Measurements from ENCODE around the gene ATF2. TPM values are rescaled to one million over a fixed set of nuclear protein-coding genes. Genes with fewer than 3 reads are reported as not detected.
"Not testable (repeated sequence)": the region's sequence is repeated elsewhere in the genome, so short reads cannot be mapped to it uniquely, and the experiment has no call there.

The ATF2 gene
- total RNA-seq, 2 experiments from 2014 or later: 57.9 to 62.1 TPM

GRCh38 chr2:175111200-175111657, 56.8 kb downstream of the ATF2 start:
- Mint-ChIP-seq H3K9me3 (no peaks in the 10 kb centered on the region), H3K36me3 (ENCODE audit: low read depth) (peaks cover 43% of the 10 kb centered on the region), H3K27ac (peak overlapping the region; percentile 9), H3K4me3 (no peak overlapping the region), H3K27me3 (no peaks in the 10 kb centered on the region), H3K4me1 (peaks cover 4% of the 10 kb centered on the region)
- ChIA-PET CTCF (no interaction called here), POLR2A (interaction anchor here (0.7 kb wide), 1 partner anchor 1670 kb away, joined by 3 read pairs; no protein-coding TSS in a partner anchor)
- DNase-seq: no peak

DNA sequence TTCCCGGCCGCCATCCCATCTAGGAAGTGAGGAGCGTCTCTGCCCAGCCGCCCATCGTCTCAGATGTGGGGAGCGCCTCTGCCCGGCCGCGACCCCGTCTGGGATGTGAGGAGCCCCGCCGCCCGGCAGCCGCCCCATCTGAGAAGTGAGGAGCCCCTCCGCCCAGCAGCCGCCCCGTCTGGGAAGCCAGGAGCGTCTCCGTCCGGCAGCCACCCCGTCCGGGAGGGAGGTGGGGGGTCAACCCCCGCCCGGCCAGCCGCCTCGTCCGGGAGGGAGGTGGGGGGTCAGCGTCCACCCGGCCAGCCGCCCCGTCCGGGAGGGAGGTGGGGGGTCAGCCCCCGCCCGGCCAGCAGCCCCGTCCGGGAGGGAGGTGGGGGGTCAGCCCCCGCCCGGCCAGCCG, 59.9 kb downstream of the ATF2 start:
- H3K9me3 Mint-ChIP-seq, H3K27ac Mint-ChIP-seq, CTCF ChIA-PET, POLR2A ChIA-PET, H3K4me3 Mint-ChIP-seq, H3K27me3 Mint-ChIP-seq, DNase-seq, H3K4me1 Mint-ChIP-seq: not testable (repeated sequence)
- H3K36me3 Mint-ChIP-seq (ENCODE audit: low read depth): peaks cover 41% of the 10 kb centered on the region

GRCh38 chr2:175107146-175107545, 60.9 kb downstream of the ATF2 start:
- Mint-ChIP-seq H3K36me3 (ENCODE audit: low read depth) (peaks cover 42% of the 10 kb centered on the region), H3K27ac (no peak overlapping the region), H3K9me3 (no peaks in the 10 kb centered on the region), H3K4me3 (no peak overlapping the region), H3K27me3 (no peaks in the 10 kb centered on the region), H3K4me1 (peaks cover 4% of the 10 kb centered on the region)
- CTCF ChIA-PET: no interaction called here
- no peak for DNase-seq
- POLR2A ChIA-PET: no interaction called here

- DNase-seq: no peak
- ChIA-PET POLR2A (no interaction called here), CTCF (interaction anchor here (0.7 to 0.8 kb wide), 2 partner anchors 17 to 96 kb away, joined by 4 to 6 read pairs; no protein-coding TSS in a partner anchor)
- no peaks in the 10 kb centered on the region for H3K4me1 Mint-ChIP-seq
- H3K9me3 Mint-ChIP-seq: no peaks in the 10 kb centered on the region
- H3K4me3 Mint-ChIP-seq: no peak overlapping the region
- peaks cover 38% of the 10 kb centered on the region for H3K36me3 Mint-ChIP-seq (ENCODE audit: low read depth)
- no peak overlapping the region for H3K27ac Mint-ChIP-seq
- H3K27me3 Mint-ChIP-seq: no peaks in the 10 kb centered on the region
Measured at GRCh38 chr2:175103191-175103590, 64.8 kb downstream of the ATF2 start.

- Mint-ChIP-seq H3K4me3 (no peak overlapping the region), H3K36me3 (ENCODE audit: low read depth) (peaks cover 27% of the 10 kb centered on the region), H3K4me1 (no peaks in the 10 kb centered on the region), H3K9me3 (no peaks in the 10 kb centered on the region), H3K27me3 (no peaks in the 10 kb centered on the region), H3K27ac (no peak overlapping the region)
- DNase-seq: no peak
- CTCF ChIA-PET: no interaction called here
- POLR2A ChIA-PET: no interaction called here
Measured at GRCh38 chr2:175101514-175101913, 66.5 kb downstream of the ATF2 start.

DNA sequence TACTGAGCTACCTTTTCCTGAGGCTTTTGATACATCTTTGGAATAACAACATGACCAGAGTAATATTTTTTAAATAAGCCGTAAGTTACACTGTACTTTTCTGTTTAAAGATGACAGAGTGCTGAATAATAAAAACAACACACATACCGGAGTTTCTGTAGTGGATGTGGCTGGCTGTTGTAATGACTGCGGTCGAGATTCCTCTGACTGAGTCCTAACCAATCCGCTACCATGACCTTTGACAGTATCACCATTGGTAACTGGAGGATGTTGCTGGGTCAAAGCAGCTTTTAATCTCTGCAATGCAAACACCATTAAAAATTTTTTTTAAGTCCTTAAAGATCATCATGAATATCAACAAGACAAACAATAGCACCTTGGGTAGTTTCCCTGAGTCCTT, 70.7 kb downstream of the ATF2 start:
- Mint-ChIP-seq H3K27ac (no peak overlapping the region), H3K4me3 (no peak overlapping the region), H3K27me3 (no peaks in the 10 kb centered on the region), H3K9me3 (no peaks in the 10 kb centered on the region), H3K36me3 (ENCODE audit: low read depth) (peaks cover 25% of the 10 kb centered on the region), H3K4me1 (no peaks in the 10 kb centered on the region)
- DNase-seq: no peak
- ChIA-PET CTCF (no interaction called here), POLR2A (no interaction called here)

DNA sequence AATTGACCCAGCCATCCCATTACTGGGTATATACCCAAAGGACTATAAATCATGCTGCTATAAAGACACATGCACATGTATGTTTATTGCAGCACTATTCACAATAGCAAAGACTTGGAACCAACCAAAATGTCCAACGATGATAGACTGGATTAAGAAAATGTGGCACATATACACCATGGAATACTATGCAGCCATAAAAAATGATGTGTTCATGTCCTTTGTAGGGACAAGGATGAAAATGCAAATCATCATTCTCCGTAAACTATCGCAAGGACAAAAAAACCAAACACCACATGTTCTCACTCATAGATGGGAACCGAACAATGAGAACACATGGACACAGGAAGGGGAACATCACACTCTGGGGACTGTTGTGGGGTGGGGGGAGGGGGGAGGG, 83.9 kb downstream of the ATF2 start:
- H3K9me3 Mint-ChIP-seq, H3K27me3 Mint-ChIP-seq, H3K27ac Mint-ChIP-seq, H3K4me1 Mint-ChIP-seq, H3K4me3 Mint-ChIP-seq, POLR2A ChIA-PET, DNase-seq: not testable (repeated sequence)
- H3K36me3 Mint-ChIP-seq (ENCODE audit: low read depth): peaks cover 42% of the 10 kb centered on the region
- CTCF ChIA-PET: interaction anchor here (1.1 kb wide), 1 partner anchor 9 kb away, joined by 4 read pairs; no protein-coding TSS in a partner anchor

DNA sequence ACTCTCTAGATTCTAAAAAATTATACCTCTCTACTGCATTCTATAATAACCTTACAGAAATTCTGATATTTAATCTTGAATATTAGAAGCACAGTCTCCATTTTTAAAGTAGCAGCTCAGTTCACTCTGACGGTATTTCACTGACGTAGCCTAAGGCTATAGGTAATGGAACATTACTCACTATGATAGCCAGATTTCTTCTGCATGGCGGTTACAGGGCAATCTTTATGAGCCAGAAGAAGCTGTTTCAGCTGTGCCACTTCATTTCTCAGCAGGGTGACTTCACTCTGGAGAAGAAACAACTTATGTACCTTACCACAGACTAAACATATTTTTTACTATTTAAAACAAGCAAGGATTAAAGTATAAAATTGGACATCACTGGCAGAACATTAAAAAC, 87.5 kb downstream of the ATF2 start:
- POLR2A ChIA-PET: no interaction called here
- DNase-seq: no peak
- Mint-ChIP-seq H3K36me3 (ENCODE audit: low read depth) (peaks cover 47% of the 10 kb centered on the region), H3K27ac (no peak overlapping the region), H3K4me1 (no peaks in the 10 kb centered on the region), H3K4me3 (no peak overlapping the region), H3K27me3 (no peaks in the 10 kb centered on the region), H3K9me3 (peaks cover 2% of the 10 kb centered on the region)
- CTCF ChIA-PET: no interaction called here

DNA sequence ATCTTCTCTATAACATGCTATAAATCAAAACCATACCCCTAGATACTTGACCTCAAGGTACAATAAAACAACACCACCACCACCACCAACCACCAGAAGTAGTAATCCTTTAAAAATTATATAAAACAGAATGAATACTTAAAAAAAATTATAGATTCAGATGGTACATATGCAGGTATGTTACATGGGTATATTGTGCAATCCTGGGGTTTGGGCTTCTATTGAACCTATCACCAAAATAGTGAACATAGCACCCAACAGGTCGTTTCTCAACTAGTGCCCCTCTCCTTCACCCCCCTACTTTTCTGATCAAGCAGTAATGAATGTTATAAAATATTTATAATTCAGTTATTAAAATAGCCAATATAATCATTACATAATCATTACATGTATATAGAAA, 91.7 kb downstream of the ATF2 start:
- no peaks in the 10 kb centered on the region for H3K27me3 Mint-ChIP-seq
- no peak overlapping the region for H3K27ac Mint-ChIP-seq
- no peaks in the 10 kb centered on the region for H3K4me1 Mint-ChIP-seq
- POLR2A ChIA-PET: no interaction called here
- H3K9me3 Mint-ChIP-seq: no peaks in the 10 kb centered on the region
- peaks cover 41% of the 10 kb centered on the region for H3K36me3 Mint-ChIP-seq (ENCODE audit: low read depth)
- no peak for DNase-seq
- no peak overlapping the region for H3K4me3 Mint-ChIP-seq
- CTCF ChIA-PET: interaction anchor here (0.6 kb wide), 1 partner anchor 61 kb away, joined by 3 read pairs; no protein-coding TSS in a partner anchor

GRCh38 chr2:175074478-175074877, 93.5 kb downstream of the ATF2 start:
- Mint-ChIP-seq H3K4me1 (no peaks in the 10 kb centered on the region), H3K4me3 (no peak overlapping the region), H3K27me3 (no peaks in the 10 kb centered on the region), H3K27ac (no peak overlapping the region), H3K9me3 (no peaks in the 10 kb centered on the region), H3K36me3 (ENCODE audit: low read depth) (peaks cover 37% of the 10 kb centered on the region)
- ChIA-PET CTCF (no interaction called here), POLR2A (no interaction called here)
- DNase-seq: no peak

DNA sequence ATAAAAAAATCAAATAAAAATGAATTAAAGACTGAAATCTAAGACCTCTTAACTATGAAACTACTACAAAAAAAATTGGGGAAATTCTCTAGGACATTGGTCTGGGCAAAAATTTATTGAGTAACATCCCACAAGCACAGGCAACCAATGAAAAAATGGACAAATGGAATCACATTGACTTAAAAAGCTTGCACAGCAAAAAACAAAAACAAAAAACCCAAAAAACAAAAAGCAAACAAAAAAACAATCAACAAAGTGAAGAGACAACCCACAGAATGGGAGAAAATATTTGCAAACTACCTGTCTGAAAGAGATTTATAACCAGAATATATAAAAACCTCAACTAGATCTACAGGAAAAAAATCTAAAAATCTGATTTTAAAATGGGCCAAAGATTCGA, 99.5 kb downstream of the ATF2 start:
- Mint-ChIP-seq H3K27me3 (no peaks in the 10 kb centered on the region), H3K4me3 (no peak overlapping the region), H3K36me3 (ENCODE audit: low read depth) (peaks cover 40% of the 10 kb centered on the region), H3K9me3 (peaks cover 2% of the 10 kb centered on the region), H3K27ac (no peak overlapping the region), H3K4me1 (no peaks in the 10 kb centered on the region)
- no peak for DNase-seq
- ChIA-PET CTCF (no interaction called here), POLR2A (no interaction called here)

DNA sequence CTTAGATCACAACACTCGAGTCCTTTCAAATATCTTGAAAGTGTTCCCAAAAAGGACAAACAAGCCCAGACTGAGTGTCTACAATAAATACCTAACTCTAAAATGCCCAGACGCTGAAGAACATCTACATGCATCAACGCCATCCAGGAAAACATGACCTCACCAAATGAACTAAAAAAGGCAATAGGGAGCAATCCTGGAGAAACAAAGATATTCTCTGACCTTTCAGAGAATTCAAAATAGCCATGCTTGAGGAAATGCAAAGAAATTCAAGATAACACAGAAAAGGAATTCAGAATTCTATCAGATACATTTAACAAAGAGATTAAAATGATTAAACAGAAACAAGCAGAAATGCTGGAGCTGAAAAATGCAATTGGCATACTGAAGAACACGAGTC, 101.6 kb downstream of the ATF2 start:
- ChIA-PET CTCF (no interaction called here), POLR2A (no interaction called here)
- no peak for DNase-seq
- Mint-ChIP-seq H3K9me3 (peaks cover 2% of the 10 kb centered on the region), H3K4me1 (peaks cover 3% of the 10 kb centered on the region), H3K4me3 (no peak overlapping the region), H3K27ac (no peak overlapping the region), H3K36me3 (ENCODE audit: low read depth) (peaks cover 31% of the 10 kb centered on the region), H3K27me3 (no peaks in the 10 kb centered on the region)

GRCh38 chr2:175064797-175065196, 103.2 kb downstream of the ATF2 start:
- ChIA-PET CTCF (no interaction called here), POLR2A (no interaction called here)
- H3K36me3 Mint-ChIP-seq (ENCODE audit: low read depth): peaks cover 31% of the 10 kb centered on the region
- no peak overlapping the region for H3K4me3 Mint-ChIP-seq
- no peaks in the 10 kb centered on the region for H3K27me3 Mint-ChIP-seq
- peaks cover 2% of the 10 kb centered on the region for H3K9me3 Mint-ChIP-seq
- no peak for DNase-seq
- no peak overlapping the region for H3K27ac Mint-ChIP-seq
- H3K4me1 Mint-ChIP-seq: peaks cover 3% of the 10 kb centered on the region

GRCh38 chr2:175063741-175064140, 104.3 kb downstream of the ATF2 start:
- no peaks in the 10 kb centered on the region for H3K27me3 Mint-ChIP-seq
- POLR2A ChIA-PET: no interaction called here
- peaks cover 3% of the 10 kb centered on the region for H3K4me1 Mint-ChIP-seq
- no peak overlapping the region for H3K27ac Mint-ChIP-seq
- peaks cover 2% of the 10 kb centered on the region for H3K9me3 Mint-ChIP-seq
- H3K36me3 Mint-ChIP-seq (ENCODE audit: low read depth): peaks cover 26% of the 10 kb centered on the region
- no peak overlapping the region for H3K4me3 Mint-ChIP-seq
- CTCF ChIA-PET: no interaction called here
- no peak for DNase-seq
